H1 (cell line): Measurements from ENCODE around the gene IDH3A. TPM values are rescaled to one million over a fixed set of nuclear protein-coding genes. Genes with fewer than 3 reads are reported as not detected.

Source experiments
- CTCF ChIA-PET: fragments of 300-600 bp; sonication (Branson Sonifier 250); formaldehyde crosslinking; loops from one replicate; lab custom pipeline; 2021; ENCODE audit not compliant: partially characterized antibody; lab: Charles Lee
- POLR2A ChIA-PET: fragments of 300-600 bp; sonication (Branson Sonifier 250); formaldehyde crosslinking; loops from one replicate; lab custom pipeline; 2021; ENCODE audit warnings: inconsistent platforms; ENCODE audit not compliant: partially characterized antibody; lab: Charles Lee
- DNase-seq, 2 experiments: peaks; one replicate each; pipeline versions ENCODE4 v3.0.0 to v3.0.0-alpha.2; 2010 to 2022; ENCODE audit warnings: low spot score in 2 of 2, low read depth in 1 of 2, mixed read lengths in 1 of 2
- FAIRE-seq: peaks from 2 replicates; lab custom pipeline; 2011; peaks lifted over from hg19 to GRCh38; lab: Jason Lieb, UNC
- H2AFZ ChIP-seq: 2 replicates; pipeline ENCODE4 v1.8.1; 2012; ENCODE audit warnings: low read length, inconsistent platforms
- H2AK5ac ChIP-seq: 2 replicates; pipeline ENCODE4 v1.6.1; 2013; ENCODE audit warnings: low read depth, low read length
- H2BK120ac ChIP-seq: replicated peaks from 2 replicates; pipeline ENCODE3; 2013; ENCODE audit warnings: low read depth, low read length, inconsistent platforms
- H2BK12ac ChIP-seq: 2 replicates; pipeline ENCODE4 v1.6.1; 2013; ENCODE audit warnings: low read depth, low read length
- H2BK15ac ChIP-seq: 2 replicates; pipeline ENCODE4 v1.6.1; 2013; ENCODE audit warnings: low read length
- H2BK20ac ChIP-seq: 2 replicates; pipeline ENCODE4 v1.6.1; 2013; ENCODE audit warnings: low read length
- H2BK5ac ChIP-seq: 2 replicates; pipeline ENCODE4 v1.6.1; 2013; ENCODE audit warnings: low read depth, low read length
- H3K14ac ChIP-seq: 2 replicates; pipeline ENCODE4 v1.6.1; 2013; ENCODE audit warnings: inconsistent platforms; ENCODE audit not compliant: insufficient read length
- H3K18ac ChIP-seq: 2 replicates; pipeline ENCODE4 v1.6.1; 2013; ENCODE audit warnings: low read length; ENCODE audit errors: extremely low read depth
- H3K23ac ChIP-seq: 2 replicates; pipeline ENCODE4 v1.6.1; 2013; ENCODE audit warnings: inconsistent platforms; ENCODE audit not compliant: insufficient read length
- H3K23me2 ChIP-seq: 2 replicates; pipeline ENCODE4 v1.6.1; 2013; ENCODE audit warnings: low read depth, low read length
- H3K27ac ChIP-seq: 2 replicates; pipeline ENCODE4 v1.6.1; 2011; ENCODE audit warnings: low read depth, low read length, inconsistent platforms
- H3K27me3 ChIP-seq, 4 experiments: replicated peaks in 1 of 4; 1 replicate in 1 of 4; 2 replicates in 3 of 4; pipeline versions ENCODE4 v1.6.1 to v1.8.1; 2011 to 2013; ENCODE audit warnings: low read length in 3 of 4, mild to moderate bottlenecking in 3 of 4, inconsistent platforms in 2 of 4, mixed read lengths in 2 of 4, moderate library complexity in 1 of 4; ENCODE audit not compliant: control insufficient read depth in 3 of 4, insufficient read depth in 3 of 4; ENCODE audit errors: extremely low read depth in 1 of 4
- H3K36me3 ChIP-seq, 4 experiments: 2 replicates each; pipeline versions ENCODE4 v1.6.1 to v1.8.1; 2011 to 2013; ENCODE audit warnings: mild to moderate bottlenecking in 4 of 4, low read length in 3 of 4, moderate library complexity in 2 of 4, control low read depth in 1 of 4, inconsistent platforms in 1 of 4; ENCODE audit not compliant: insufficient read depth in 4 of 4, control insufficient read depth in 2 of 4
- H3K4ac ChIP-seq: replicated peaks from 2 replicates; pipeline ENCODE3; 2013; ENCODE audit warnings: low read length, low read depth, mixed read lengths, inconsistent platforms; ENCODE audit not compliant: insufficient read length
- H3K4me1 ChIP-seq, 4 experiments: replicated peaks in 1 of 4; 1 replicate in 1 of 4; 2 replicates in 3 of 4; pipeline versions ENCODE4 v1.6.1 to v1.8.1; 2011 to 2013; ENCODE audit warnings: low read length in 3 of 4, inconsistent platforms in 2 of 4, mixed read lengths in 1 of 4; ENCODE audit not compliant: insufficient read depth in 4 of 4, control insufficient read depth in 3 of 4
- H3K4me2 ChIP-seq, 2 experiments: 2 replicates each; pipeline versions ENCODE4 v1.6.1 to v1.8.1; 2011 to 2013; ENCODE audit warnings: low read depth in 2 of 2, low read length in 2 of 2, control low read depth in 1 of 2, inconsistent platforms in 1 of 2, mild to moderate bottlenecking in 1 of 2; ENCODE audit not compliant: insufficient read depth in 1 of 2
- H3K4me3 ChIP-seq, 4 experiments: fragments of 200-600, 300-600 bp in 1 of 4; sonication (generic), shearing (Covaris generic), sonication (Bioruptor Twin) in 1 of 4; 2 replicates each; pipeline versions ENCODE4 v1.5.1 to v1.8.1; 2011 to 2016; ENCODE audit warnings: low read length in 4 of 4, low read depth in 3 of 4, control low read depth in 2 of 4, inconsistent platforms in 2 of 4, mild to moderate bottlenecking in 2 of 4, mixed read lengths in 1 of 4, moderate library complexity in 1 of 4; ENCODE audit not compliant: insufficient read depth in 2 of 4; ENCODE audit errors: extremely low read depth in 1 of 4
- H3K56ac ChIP-seq: replicated peaks from 2 replicates; pipeline ENCODE3; 2013; ENCODE audit warnings: low read depth, mild to moderate bottlenecking, mixed read lengths, low read length, inconsistent platforms; ENCODE audit not compliant: insufficient read length
- H3K79me1 ChIP-seq: 2 replicates; pipeline ENCODE4 v1.6.1; 2013; ENCODE audit warnings: low read depth, low read length, control low read depth
- H3K79me2 ChIP-seq, 2 experiments: 2 replicates each; pipeline versions ENCODE4 v1.6.1 to v1.8.1; 2012 to 2013; ENCODE audit warnings: low read length in 2 of 2, mild to moderate bottlenecking in 2 of 2, inconsistent platforms in 1 of 2; ENCODE audit not compliant: insufficient read depth in 2 of 2, control insufficient read depth in 1 of 2
- H3K9ac ChIP-seq, 4 experiments: replicated peaks in 1 of 4; 1 replicate in 1 of 4; 2 replicates in 3 of 4; pipeline versions ENCODE4 v1.6.1 to v1.8.1; 2011 to 2013; ENCODE audit warnings: low read depth in 3 of 4, low read length in 3 of 4, control low read depth in 2 of 4, mild to moderate bottlenecking in 2 of 4, moderate library complexity in 2 of 4, inconsistent platforms in 1 of 4; ENCODE audit errors: extremely low read depth in 1 of 4
- H3K9me3 ChIP-seq, 2 experiments: 2 replicates each; pipeline versions ENCODE4 v1.6.1 to v1.8.1; 2012 to 2013; ENCODE audit warnings: mild to moderate bottlenecking in 2 of 2, moderate library complexity in 2 of 2, control low read depth in 1 of 2, inconsistent platforms in 1 of 2, low read depth in 1 of 2, low read length in 1 of 2, mixed read lengths in 1 of 2; ENCODE audit not compliant: insufficient read depth in 2 of 2
- H4K20me1 ChIP-seq, 2 experiments: replicated peaks in 1 of 2; 2 replicates each; pipeline versions ENCODE3 to v1.8.1; 2011 to 2013; ENCODE audit warnings: inconsistent platforms in 2 of 2, low read length in 2 of 2, mild to moderate bottlenecking in 1 of 2; ENCODE audit not compliant: insufficient read depth in 2 of 2, control insufficient read depth in 1 of 2
- H4K5ac ChIP-seq: 2 replicates; pipeline ENCODE4 v1.6.1; 2013; ENCODE audit warnings: low read length, low read depth, mixed read lengths, inconsistent platforms; ENCODE audit not compliant: insufficient read length
- H4K8ac ChIP-seq: 2 replicates; pipeline ENCODE4 v1.8.0; 2013; ENCODE audit warnings: mild to moderate bottlenecking, moderate library complexity, low read length, inconsistent platforms; ENCODE audit not compliant: insufficient read depth; ENCODE audit errors: extremely low read depth
- H4K91ac ChIP-seq: replicated peaks from 2 replicates; pipeline ENCODE3; 2013; ENCODE audit warnings: low read length, mixed read lengths, inconsistent platforms; ENCODE audit not compliant: insufficient read length
- CHD2 ChIP-seq: IDR thresholded peaks from 2 replicates; pipeline ENCODE4 v1.6.1; 2012; ENCODE audit warnings: low read length, improper control_type of control experiment
- HDAC6 ChIP-seq: IDR thresholded peaks from one replicate; pipeline ENCODE4 v1.7.1; 2012; ENCODE audit warnings: low read depth, mild to moderate bottlenecking, inconsistent platforms, low read length, moderate library complexity
- TCF12 ChIP-seq: IDR thresholded peaks from 2 replicates; pipeline ENCODE4 v1.6.1; 2011; ENCODE audit warnings: low read depth, mild to moderate bottlenecking, low read length
- WGBS, 2 experiments: shearing (Covaris generic) in 1 of 2; methylation state at CpG; one replicate each; pipeline versions ENCODE4 v1.1.6 to v1.1.7; 2013 to 2015; ENCODE audit warnings: low lambda C conversion rate in 2 of 2, mixed read lengths in 2 of 2, inconsistent platforms in 1 of 2, low coverage in 1 of 2, missing lambda C conversion rate in 1 of 2; ENCODE audit not compliant: insufficient replicate concordance in 2 of 2, insufficient coverage in 1 of 2, insufficient read length in 1 of 2; ENCODE audit errors: extremely low coverage in 1 of 2, missing lambda C conversion rate in 1 of 2; 5-methylcytosine and 5-hydroxymethylcytosine counted together
- polyA plus RNA-seq, 7 experiments: library from polyadenylated mRNA; depleted of rRNA in 3 of 7; stranded (reverse) in 5 of 7; unstranded in 2 of 7; fragments of >200 nt in 5 of 7; fragments of 200-250 nt in 2 of 7; gene quantifications; 1 replicate in 5 of 7; 2 replicates in 1 of 7; 4 replicates in 1 of 7; pipeline versions ENCODE4 v1.2.1 to v1.2.3, GENCODE V29; 2011 to 2013; ENCODE audit warnings: missing spikeins in 2 of 7, mixed read lengths in 2 of 7
- total RNA-seq: library from RNA; stranded (reverse); fragmentation: NEBNext Ultra II Directional; extraction: Animal tissue kit (Norgen Biotek cat#: 25700); gene quantifications from 2 replicates; pipeline ENCODE4 v1.2.1, GENCODE V29; 2021

IDH3A gene
- total and polyA plus RNA-seq, 2 of the 8 experiments (the other 6 are each of a cell fraction or from before 2014, with no cell fraction given): 23.4 to 36.8 TPM

DNA sequence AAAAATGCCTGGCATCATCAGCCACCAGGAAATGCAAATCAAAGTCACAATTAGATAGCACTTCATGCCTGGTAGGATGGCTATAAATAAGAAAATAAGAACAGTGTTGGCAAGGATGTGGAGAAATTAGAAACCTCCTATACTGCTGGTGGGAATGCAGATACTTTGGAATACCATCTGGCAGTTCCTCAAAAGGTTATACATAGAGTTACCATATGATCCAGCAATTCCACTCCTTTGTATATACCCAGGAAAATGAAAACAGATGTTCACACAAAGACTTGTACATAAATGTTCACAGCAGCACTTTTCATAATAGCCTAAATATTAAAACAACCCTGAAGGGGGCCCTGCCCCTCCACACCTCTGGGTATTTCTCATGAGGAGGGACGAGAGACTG lies 71.6 kb downstream of the IDH3A start:
- Histone ChIP-seq H4K5ac (no peak overlapping the region), H2BK20ac (no peak overlapping the region), H4K91ac (no peak overlapping the region), H2AK5ac (no peak overlapping the region), H3K18ac (no peak overlapping the region), H3K4ac (no peak overlapping the region), H2BK12ac (no peak overlapping the region), H4K20me1 (no peaks in the 10 kb centered on the region), H4K8ac (no peak overlapping the region), H2BK15ac (no peak overlapping the region), H3K79me2 (no peaks in the 10 kb centered on the region), H2BK5ac (no peak overlapping the region), H3K27me3 (no peaks in the 10 kb centered on the region), H3K4me1 (no peaks in the 10 kb centered on the region), H3K23ac (no peak overlapping the region), H3K9ac (no peak overlapping the region), H3K9me3 (no peaks in the 10 kb centered on the region), H3K23me2 (no peaks in the 10 kb centered on the region), H3K4me3 (no peak overlapping the region), H2AFZ (no peak overlapping the region), H3K14ac (no peak overlapping the region), H2BK120ac (no peak overlapping the region), H3K27ac (no peak overlapping the region), H3K56ac (no peak overlapping the region), H3K36me3 (no peaks in the 10 kb centered on the region; a peak in 1 of 8 replicates), H3K79me1 (no peaks in the 10 kb centered on the region), H3K4me2 (no peak overlapping the region)
- POLR2A ChIA-PET: no interaction called here
- TF ChIP-seq CHD2 (no peak), HDAC6 (no peak), TCF12 (no peak)
- WGBS, 2 experiments: 75% methylated on average over 1 of the region's 1 CpG; no CpG with 5 or more reads in 1 of the 2 experiments
- no peak for FAIRE-seq
- CTCF ChIA-PET: interaction anchor here (0.6 kb wide), 1 partner anchor 108 kb away, joined by 3 read pairs; no protein-coding TSS in a partner anchor
- DNase-seq: no peak

Other genes with a start within 250 kb of the IDH3A start
- gene TBC1D2B, start 71.7 kb upstream of the IDH3A start, total RNA-seq: 15.4 and 19.5 TPM in 2 replicates
- gene TBC1D2B, start 71.7 kb upstream of the IDH3A start, polyA plus RNA-seq (2011; rRNA removed): 11.9 and 13.6 TPM in 2 replicates
- gene SH2D7, start 56.8 kb upstream of the IDH3A start, total RNA-seq: not detected in 2 replicates
- not detected in 2 replicates for gene SH2D7, start 56.8 kb upstream of the IDH3A start, polyA plus RNA-seq (2011; rRNA removed)
- gene CIB2, start 17.9 kb upstream of the IDH3A start, total RNA-seq: 45.8 and 46.8 TPM in 2 replicates
- 41.5 and 52.0 TPM in 2 replicates for gene CIB2, start 17.9 kb upstream of the IDH3A start, polyA plus RNA-seq (2011; rRNA removed)
- 6.1 and 7.1 TPM in 2 replicates for gene ACSBG1, start 85.2 kb downstream of the IDH3A start, total RNA-seq
- 5.4 and 11.9 TPM in 2 replicates for gene ACSBG1, start 85.2 kb downstream of the IDH3A start, polyA plus RNA-seq (2011; rRNA removed)
- gene DNAJA4, start 115.2 kb downstream of the IDH3A start, total RNA-seq: 2.5 and 3.6 TPM in 2 replicates
- gene DNAJA4, start 115.2 kb downstream of the IDH3A start, polyA plus RNA-seq (2011; rRNA removed): 5.1 and 6.2 TPM in 2 replicates
- 44.2 and 44.7 TPM in 2 replicates for gene SKIC8, start 150.2 kb downstream of the IDH3A start, total RNA-seq
- gene SKIC8, start 150.2 kb downstream of the IDH3A start, polyA plus RNA-seq (2011; rRNA removed): 42.3 and 77.7 TPM in 2 replicates
- 385 and 388 TPM in 2 replicates for gene CRABP1, start 191.0 kb downstream of the IDH3A start, total RNA-seq
- gene CRABP1, start 191.0 kb downstream of the IDH3A start, polyA plus RNA-seq (2011; rRNA removed): 600 and 655 TPM in 2 replicates